Measurements from ENCODE around the gene ZFHX3.
"Not testable (repeated sequence)": the region's sequence is repeated elsewhere in the genome, so short reads cannot be mapped to it uniquely, and the experiment has no call there.

DNA sequence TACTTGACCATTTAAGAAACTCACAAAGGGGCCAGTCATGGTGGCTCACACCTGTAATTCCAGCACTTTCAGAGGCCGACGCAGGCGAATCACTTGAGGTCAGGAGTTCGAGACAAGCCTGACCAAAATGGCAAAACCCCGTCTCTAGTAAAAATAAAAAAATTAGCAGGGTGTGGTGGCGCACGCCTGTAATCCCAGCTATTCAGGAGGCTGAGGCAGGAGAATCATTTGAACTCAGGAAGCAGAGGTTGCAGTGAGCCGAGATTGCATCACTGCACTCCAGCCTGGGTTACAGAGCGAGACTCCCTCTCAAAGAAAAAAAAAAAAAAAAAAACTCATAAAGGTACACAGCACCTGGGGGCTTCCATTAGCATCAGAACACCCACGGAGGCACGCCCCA lies 38.2 kb downstream of the ZFHX3 start:
- TF ChIP-seq, protein P1, sequence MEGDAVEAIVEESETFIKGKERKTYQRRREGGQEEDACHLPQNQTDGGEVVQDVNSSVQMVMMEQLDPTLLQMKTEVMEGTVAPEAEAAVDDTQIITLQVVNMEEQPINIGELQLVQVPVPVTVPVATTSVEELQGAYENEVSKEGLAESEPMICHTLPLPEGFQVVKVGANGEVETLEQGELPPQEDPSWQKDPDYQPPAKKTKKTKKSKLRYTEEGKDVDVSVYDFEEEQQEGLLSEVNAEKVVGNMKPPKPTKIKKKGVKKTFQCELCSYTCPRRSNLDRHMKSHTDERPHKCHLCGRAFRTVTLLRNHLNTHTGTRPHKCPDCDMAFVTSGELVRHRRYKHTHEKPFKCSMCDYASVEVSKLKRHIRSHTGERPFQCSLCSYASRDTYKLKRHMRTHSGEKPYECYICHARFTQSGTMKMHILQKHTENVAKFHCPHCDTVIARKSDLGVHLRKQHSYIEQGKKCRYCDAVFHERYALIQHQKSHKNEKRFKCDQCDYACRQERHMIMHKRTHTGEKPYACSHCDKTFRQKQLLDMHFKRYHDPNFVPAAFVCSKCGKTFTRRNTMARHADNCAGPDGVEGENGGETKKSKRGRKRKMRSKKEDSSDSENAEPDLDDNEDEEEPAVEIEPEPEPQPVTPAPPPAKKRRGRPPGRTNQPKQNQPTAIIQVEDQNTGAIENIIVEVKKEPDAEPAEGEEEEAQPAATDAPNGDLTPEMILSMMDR (conservative IDR thresholded peaks at IDR 0.05), result not testable (repeated sequence)
- not testable (repeated sequence) for TF ChIP-seq ZFX (IDR thresholded peaks at IDR 0.05)

Data from C4-2B (cell line).